HepG2 (cell line): ENCODE data around the gene SMARCAD1. TPM values are rescaled to one million over a fixed set of nuclear protein-coding genes. Genes with fewer than 3 reads are reported as not detected.

Experiments used
- ATAC-seq: fragments of 200-7000 bp; cut with Tn5 transposase; 3 replicates; pipeline ENCODE4 v1.9.1; 2020; ENCODE audit warnings: mild to moderate bottlenecking, moderate library complexity
- BruUV-seq: library from RNA; stranded (reverse); fragments of 400-500 nt; replicated peaks from 2 replicates; lab custom pipeline; 2021; lab: Mats Ljungman, UMichigan
- CTCF ChIA-PET: fragments of 300-600 bp; formaldehyde crosslinking; extraction: SDS; loops from one replicate; lab custom pipeline; 2021; ENCODE audit warnings: low total read pairs, inconsistent platforms, low intra/inter-chr PET ratio; lab: Yijun Ruan, JAX
- POLR2A ChIA-PET: fragments of 350-600 bp; sonication (Branson Sonifier 250); formaldehyde crosslinking; loops from one replicate; lab custom pipeline; 2020; ENCODE audit warnings: antibody characterized with exemption, inconsistent platforms; lab: Yijun Ruan, JAX
- DNase-seq: peaks from one replicate; pipeline ENCODE4 v3.0.0-alpha.2; 2015; ENCODE audit warnings: low spot score
- FAIRE-seq: peaks from 3 replicates; lab custom pipeline; 2011; peaks lifted over from hg19 to GRCh38; lab: Jason Lieb, UNC
- H2AFZ ChIP-seq: one replicate; pipeline ENCODE4 v1.6.1; 2011; ENCODE audit warnings: low read length, inconsistent platforms
- H3K27ac ChIP-seq: fragments of 300-600 bp; 3 replicates; pipeline ENCODE4 v1.8.0; 2011; ENCODE audit warnings: mixed run types, mild to moderate bottlenecking, mixed read lengths, low read length, inconsistent platforms; ENCODE audit not compliant: insufficient read depth; ENCODE audit errors: extremely low read length
- H3K27me3 ChIP-seq, 2 experiments: fragments of 200-600 bp in 1 of 2; 2 replicates in 1 of 2; 3 replicates in 1 of 2; pipeline versions ENCODE4 v1.6.0 to v1.8.0; 2011; ENCODE audit warnings: low read length in 2 of 2, mild to moderate bottlenecking in 2 of 2, moderate library complexity in 2 of 2, inconsistent platforms in 1 of 2; ENCODE audit not compliant: insufficient read depth in 2 of 2, control insufficient read depth in 1 of 2
- H3K36me3 ChIP-seq, 2 experiments: fragments of 200-600 bp in 1 of 2; replicated peaks in 1 of 2; 2 replicates in 1 of 2; 3 replicates in 1 of 2; pipeline versions ENCODE4 v1.5.1 to v1.8.0; 2011; ENCODE audit warnings: low read length in 2 of 2, inconsistent platforms in 1 of 2; ENCODE audit not compliant: insufficient read depth in 2 of 2, control insufficient read depth in 1 of 2
- H3K4me1 ChIP-seq: 2 replicates; pipeline ENCODE4 v1.5.1; 2012; ENCODE audit warnings: low read length, inconsistent platforms; ENCODE audit not compliant: insufficient read depth
- H3K4me2 ChIP-seq: 2 replicates; pipeline ENCODE4 v1.6.0; 2011; ENCODE audit warnings: low read depth, low read length, inconsistent platforms
- H3K4me3 ChIP-seq, 3 experiments: fragments of 200-600 bp in 1 of 3; sonication (generic), shearing (Covaris generic) in 1 of 3; replicated peaks in 1 of 3; 2 replicates each; pipeline ENCODE4 v1.5.1; 2011 to 2016; ENCODE audit warnings: low read length in 3 of 3, inconsistent platforms in 2 of 3, low read depth in 2 of 3, mild to moderate bottlenecking in 2 of 3, control low read depth in 1 of 3, mixed read lengths in 1 of 3; ENCODE audit not compliant: insufficient read depth in 1 of 3
- H3K79me2 ChIP-seq: one replicate; pipeline ENCODE4 v1.6.1; 2011; ENCODE audit warnings: low read length, inconsistent platforms; ENCODE audit not compliant: insufficient read depth
- H3K9ac ChIP-seq: 2 replicates; pipeline ENCODE4 v1.6.0; 2011; ENCODE audit warnings: mild to moderate bottlenecking, low read depth, low read length, inconsistent platforms; ENCODE audit not compliant: insufficient read depth
- H3K9me3 ChIP-seq: 2 replicates; pipeline ENCODE4 v1.5.1; 2012; ENCODE audit warnings: mild to moderate bottlenecking, low read length
- H4K20me1 ChIP-seq: 2 replicates; pipeline ENCODE4 v1.6.0; 2011; ENCODE audit warnings: inconsistent platforms, mild to moderate bottlenecking, low read length, moderate library complexity; ENCODE audit not compliant: insufficient read depth
- IRX3 ChIP-seq: sonication (generic); formaldehyde crosslinking; IDR thresholded peaks from 2 replicates; pipeline ENCODE4 v1.8.1; 2023; ENCODE audit warnings: mild to moderate bottlenecking, low read depth, missing genetic modification reagents, borderline replicate concordance
- MATR3 ChIP-seq: sonication (generic); formaldehyde crosslinking; IDR thresholded peaks from 2 replicates; pipeline ENCODE4 v1.4.0; 2020; ENCODE audit warnings: missing genetic modification reagents
- MTA1 ChIP-seq: sonication (generic); formaldehyde crosslinking; IDR thresholded peaks from 2 replicates; pipeline ENCODE4 v1.4.0; 2020; ENCODE audit warnings: missing genetic modification reagents, mild to moderate bottlenecking, borderline replicate concordance
- NPAS2 ChIP-seq: sonication (generic); formaldehyde crosslinking; IDR thresholded peaks from 2 replicates; pipeline ENCODE4 v1.8.0; 2022; ENCODE audit warnings: mild to moderate bottlenecking, missing genetic modification reagents, borderline replicate concordance
- NR3C1 ChIP-seq: sonication (generic); formaldehyde crosslinking; IDR thresholded peaks from 2 replicates; pipeline ENCODE4 v1.4.0; 2020; ENCODE audit warnings: missing genetic modification reagents
- PRMT3 ChIP-seq: sonication (generic); formaldehyde crosslinking; IDR thresholded peaks from 2 replicates; pipeline ENCODE4 v1.8.1; 2022; ENCODE audit warnings: low read depth, mild to moderate bottlenecking, moderate library complexity, missing genetic modification reagents, borderline replicate concordance
- TEAD2 ChIP-seq: sonication (generic); formaldehyde crosslinking; IDR thresholded peaks from 2 replicates; pipeline ENCODE4 v1.9.0; 2021; ENCODE audit warnings: missing genetic modification reagents
- USF2 ChIP-seq, 2 experiments: sonication (generic) in 1 of 2; formaldehyde crosslinking in 1 of 2; IDR thresholded peaks; 2 replicates each; pipeline versions ENCODE4 v1.5.1 to v1.6.1; 2011 to 2020; ENCODE audit warnings: borderline replicate concordance in 1 of 2, low read depth in 1 of 2, low read length in 1 of 2, mild to moderate bottlenecking in 1 of 2, missing genetic modification reagents in 1 of 2, moderate library complexity in 1 of 2
- XBP1 ChIP-seq: sonication (generic); formaldehyde crosslinking; IDR thresholded peaks from 2 replicates; pipeline ENCODE4 v1.5.0; 2020; ENCODE audit warnings: missing genetic modification reagents
- ZBTB7A ChIP-seq: sonication (generic); formaldehyde crosslinking; IDR thresholded peaks from 2 replicates; pipeline ENCODE4 v1.8.0; 2022; ENCODE audit warnings: mild to moderate bottlenecking, missing genetic modification reagents
- ZNF138 ChIP-seq: sonication (generic); formaldehyde crosslinking; IDR thresholded peaks from 2 replicates; pipeline ENCODE4 v1.5.0; 2020; ENCODE audit warnings: mild to moderate bottlenecking, low read depth, missing genetic modification reagents
- ZNF589 ChIP-seq: sonication (generic); formaldehyde crosslinking; conservative IDR thresholded peaks from 2 replicates; pipeline ENCODE4 v1.8.0; 2022; ENCODE audit warnings: mild to moderate bottlenecking, moderate library complexity, missing genetic modification reagents
- ZNF841 ChIP-seq: sonication (generic); formaldehyde crosslinking; IDR thresholded peaks from 2 replicates; pipeline ENCODE4 v1.8.1; 2023; ENCODE audit warnings: missing genetic modification reagents, borderline replicate concordance
- WGBS: methylation state at CpG from one replicate; pipeline ENCODE4 v1.1.6; 2017; ENCODE audit warnings: low lambda C conversion rate; 5-methylcytosine and 5-hydroxymethylcytosine counted together
- in situ Hi-C: cut with HindIII; loops from 2 replicates; pipeline ENCODE4 v1.10.0; 2017; ENCODE audit warnings: low pct_unique_long_range_greater_than_20kb; ENCODE audit not compliant: extremely low pct_ligation_motif_present
- intact Hi-C: fragments of 100-400 bp; cut with micrococcal nuclease; formaldehyde crosslinking; loops from one replicate; pipeline ENCODE4 v1.10.0; 2022; ENCODE audit not compliant: unreplicated experiment
- polyA plus RNA-seq, 8 experiments: library from polyadenylated mRNA; depleted of rRNA in 3 of 8; stranded (reverse) in 7 of 8; unstranded in 1 of 8; fragments of >200 nt; fragmentation: Illumina TruSeq in 4 of 8; extraction: Trizol in 4 of 8; gene quantifications; 2 replicates each; pipeline versions ENCODE4 v1.2.1 to v1.2.3, GENCODE V29; 2011 to 2016; ENCODE audit warnings: low read depth in 4 of 8, missing spikeins in 1 of 8, mixed read lengths in 1 of 8; ENCODE audit not compliant: insufficient read depth in 1 of 8
- total RNA-seq, 5 experiments: library from RNA; depleted of rRNA; stranded (reverse); fragments of >200 nt; fragmentation: Illumina TruSeq; extraction: Trizol; gene quantifications; 2 replicates each; pipeline ENCODE4 v1.2.3, GENCODE V29; 2016; ENCODE audit warnings: low read depth in 1 of 5

The SMARCAD1 gene
- total and polyA plus RNA-seq, 2 of the 13 experiments (the other 11 are each of a cell fraction or from before 2014, with no cell fraction given): 18.2 to 35.9 TPM

DNA sequence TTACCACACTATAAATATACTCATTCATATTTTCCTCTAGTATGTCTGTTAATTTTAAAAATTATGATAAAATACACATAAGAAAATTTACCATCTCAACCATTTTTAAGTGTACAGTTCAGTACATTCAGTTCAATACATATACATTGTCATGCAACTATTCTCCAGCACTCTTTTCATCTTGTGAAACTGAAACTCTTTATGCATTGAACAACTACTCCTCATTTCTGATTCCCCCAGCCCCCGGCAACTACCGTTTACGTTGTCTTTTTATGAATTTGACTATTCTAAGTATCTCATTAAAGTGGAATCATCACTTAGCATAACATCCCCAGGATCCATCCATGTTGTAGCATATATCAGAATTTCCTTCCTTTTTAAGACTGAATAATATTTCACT, 8.7 kb downstream of the SMARCAD1 start:
- no peak for TF ChIP-seq TEAD2 (CRISPR knock-in tag)
- no peak for TF ChIP-seq NR3C1 (CRISPR knock-in tag)
- TF ChIP-seq MATR3 (CRISPR knock-in tag): no peak
- no peak for TF ChIP-seq IRX3 (CRISPR knock-in tag)
- TF ChIP-seq PRMT3 (CRISPR knock-in tag): no peak
- no peak for TF ChIP-seq ZNF841 (CRISPR knock-in tag)
- POLR2A ChIA-PET: no interaction called here
- H2AFZ ChIP-seq: no peak overlapping the region
- H4K20me1 ChIP-seq: no peaks in the 10 kb centered on the region
- WGBS: 98% methylated on average over 3 of the region's 3 CpGs
- H3K4me3 ChIP-seq: no peak overlapping the region
- peaks cover 10 to 63% of the 10 kb centered on the region in 2 experiments for H3K36me3 ChIP-seq
- H3K27me3 ChIP-seq: no peaks in the 10 kb centered on the region
- peaks cover 11% of the 10 kb centered on the region for H3K4me1 ChIP-seq
- DNase-seq (no peak), ATAC-seq (no peak), FAIRE-seq (no peak)
- CTCF ChIA-PET: no interaction called here
- H3K9me3 ChIP-seq: no peaks in the 10 kb centered on the region
- intact Hi-C loops: no loop called here
- H3K4me2 ChIP-seq: no peak overlapping the region
- H3K9ac ChIP-seq: no peak overlapping the region
- in situ Hi-C loops: no loop called here
- no peak overlapping the region for H3K27ac ChIP-seq
- no TSS peak for BruUV-seq
- peaks cover 25% of the 10 kb centered on the region for H3K79me2 ChIP-seq

DNA sequence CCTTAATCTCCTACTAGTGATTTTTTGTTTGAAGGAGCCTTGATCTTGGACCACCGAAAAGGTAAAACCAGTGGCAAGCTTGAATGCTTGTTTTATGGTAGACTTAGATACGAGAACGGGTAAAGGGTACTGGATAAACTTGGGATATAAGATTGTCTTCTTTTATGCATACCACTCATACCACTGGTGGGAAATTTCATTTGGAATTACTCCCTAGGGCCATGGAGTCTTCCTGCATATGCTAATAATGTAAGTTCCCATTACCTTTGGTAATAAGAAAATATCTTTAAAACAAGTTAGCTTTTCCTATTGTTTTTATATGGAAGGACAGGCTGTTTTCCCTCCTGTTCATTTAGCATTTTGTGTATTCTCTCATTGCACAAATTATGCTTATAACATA, 11.7 kb downstream of the SMARCAD1 start:
- intact Hi-C loops: no loop called here
- Histone ChIP-seq H3K9me3 (no peaks in the 10 kb centered on the region), H2AFZ (no peak overlapping the region), H3K4me2 (no peak overlapping the region), H3K4me1 (no peaks in the 10 kb centered on the region), H3K27me3 (no peaks in the 10 kb centered on the region), H3K27ac (no peak overlapping the region), H3K9ac (no peak overlapping the region), H3K4me3 (no peak overlapping the region), H3K36me3 (peaks cover 6 to 44% of the 10 kb centered on the region in 2 experiments; a peak in 4 of 5 replicates), H4K20me1 (no peaks in the 10 kb centered on the region), H3K79me2 (peaks cover 17% of the 10 kb centered on the region)
- in situ Hi-C loops: no loop called here
- 95% methylated on average over 3 of the region's 3 CpGs for WGBS
- ChIA-PET CTCF (no interaction called here), POLR2A (no interaction called here)
- FAIRE-seq: no peak
- no peak for DNase-seq
- no TSS peak for BruUV-seq
- TF ChIP-seq ZNF138 (CRISPR knock-in tag): no peak
- TF ChIP-seq XBP1 (CRISPR knock-in tag): no peak
- TF ChIP-seq ZNF589 (CRISPR knock-in tag): no peak
- no peak for TF ChIP-seq ZBTB7A (CRISPR knock-in tag)
- TF ChIP-seq MTA1 (CRISPR knock-in tag): no peak
- no peak for TF ChIP-seq NPAS2 (CRISPR knock-in tag)
- TF ChIP-seq USF2 (IDR thresholded peaks at IDR 0.05; ENCODE audit: low read depth, low read length): no peak
- TF ChIP-seq USF2 (CRISPR knock-in tag; IDR thresholded peaks at IDR 0.05; ENCODE audit: borderline replicate concordance): no peak
- ATAC-seq: no peak
